ENCODE results near the gene CADM3.

CADM3 gene

GRCh38 chr1:159171254-159171687, at the start of gene CADM3:
Gene CADM3 (plus strand): TSS chr1:159171615. CDS start chr1:159171766, 151 bp downstream.
- no peak for DNase-seq (ENCODE audit: low read depth, low spot score)

DNA sequence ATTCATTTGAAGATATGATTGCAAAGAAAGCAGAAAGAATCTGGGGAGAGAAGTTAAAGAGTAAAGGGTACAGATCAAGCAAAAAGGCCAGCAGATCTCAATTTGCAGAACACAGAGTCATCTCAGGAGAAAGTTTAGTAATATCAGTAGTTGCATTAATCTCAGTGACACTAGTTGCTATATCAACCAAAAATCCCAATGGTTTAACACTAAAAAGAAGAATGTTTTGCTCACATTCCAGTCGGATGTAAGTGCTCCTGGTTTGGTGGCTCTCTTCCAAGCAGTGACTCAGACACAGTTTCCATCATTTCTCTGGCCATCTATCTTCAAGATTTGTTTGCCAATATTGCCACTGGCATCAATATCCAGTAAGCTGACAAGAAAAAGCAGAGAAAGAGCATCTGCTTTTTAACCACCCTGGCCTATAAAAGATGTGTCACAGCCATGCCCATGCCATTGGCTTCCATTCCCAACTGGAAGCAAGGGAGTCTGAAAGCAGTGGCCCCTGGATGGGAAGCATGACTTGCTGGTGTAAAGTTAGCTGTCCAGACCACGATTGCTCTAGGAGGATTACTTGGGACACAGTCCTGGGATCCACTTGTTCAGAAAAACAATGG, 49.3 kb upstream of the CADM3 start:
- DNase-seq (ENCODE audit: low read depth, low spot score), result no peak

GRCh38 chr1:159123587-159123986, 47.8 kb upstream of the CADM3 start:
- DNase-seq (ENCODE audit: low read depth, low spot score), result no peak

DNA sequence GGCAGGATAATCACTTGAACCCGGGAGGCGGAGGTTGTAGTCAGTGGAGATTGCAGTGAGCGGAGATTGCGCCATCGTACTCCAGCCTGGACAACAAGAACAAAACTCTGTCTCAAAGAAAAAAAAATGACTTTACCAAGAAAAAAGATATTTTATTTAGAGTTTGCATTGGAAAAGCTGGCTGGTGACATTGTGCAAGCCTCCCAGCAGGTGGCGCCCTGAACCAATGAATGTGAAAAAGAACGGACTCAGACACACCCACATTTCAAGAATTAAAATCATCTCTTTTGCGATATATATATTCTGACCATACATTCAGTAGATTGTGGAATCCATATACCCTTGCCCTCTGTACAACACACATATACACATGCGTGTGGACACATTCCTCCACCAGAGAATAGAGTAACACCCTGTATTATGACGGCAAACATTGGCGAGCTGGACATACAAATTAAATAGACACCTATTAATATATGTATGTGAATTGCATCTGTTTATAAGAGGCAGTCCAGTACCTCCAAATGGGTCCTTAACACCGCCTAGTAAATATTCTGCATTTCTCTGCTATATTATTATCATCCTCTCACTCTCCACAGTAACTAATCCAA, 39.0 kb upstream of the CADM3 start:
- DNase-seq (ENCODE audit: low read depth, low spot score), result no peak

GRCh38 chr1:159140474-159140873, 30.9 kb upstream of the CADM3 start:
- DNase-seq (ENCODE audit: low read depth, low spot score), result no peak

- no peak for DNase-seq (ENCODE audit: low read depth, low spot score)
Observed at GRCh38 chr1:159141584-159142390, 29.6 kb upstream of the CADM3 start.

- no peak for DNase-seq (ENCODE audit: low read depth, low spot score)
Observed at GRCh38 chr1:159142391-159142663, 29.1 kb upstream of the CADM3 start.

GRCh38 chr1:159142726-159143510, 28.5 kb upstream of the CADM3 start:
- no peak for DNase-seq (ENCODE audit: low read depth, low spot score)

DNA sequence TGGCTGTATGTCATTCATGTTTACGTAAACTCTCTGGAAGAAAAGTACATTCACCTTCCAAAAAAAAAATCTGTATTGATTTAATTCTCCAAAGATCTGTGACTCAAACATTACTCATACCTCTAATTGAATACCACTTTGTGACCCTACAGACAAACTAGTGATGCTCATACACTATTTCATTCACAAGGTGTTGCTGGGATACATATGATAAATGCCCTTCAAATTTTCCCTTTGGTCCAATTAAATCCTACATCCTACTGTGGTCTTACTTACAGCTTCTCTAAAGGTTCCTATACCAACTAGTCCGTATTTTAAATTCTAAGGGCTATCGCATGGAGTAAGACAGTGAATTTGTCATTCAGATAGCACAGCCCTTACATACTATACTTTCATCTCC, 26.8 kb upstream of the CADM3 start:
- no peak for DNase-seq (ENCODE audit: low read depth, low spot score)

- DNase-seq (ENCODE audit: low read depth, low spot score), result no peak
Observed at GRCh38 chr1:159146980-159147379, 24.4 kb upstream of the CADM3 start.

DNA sequence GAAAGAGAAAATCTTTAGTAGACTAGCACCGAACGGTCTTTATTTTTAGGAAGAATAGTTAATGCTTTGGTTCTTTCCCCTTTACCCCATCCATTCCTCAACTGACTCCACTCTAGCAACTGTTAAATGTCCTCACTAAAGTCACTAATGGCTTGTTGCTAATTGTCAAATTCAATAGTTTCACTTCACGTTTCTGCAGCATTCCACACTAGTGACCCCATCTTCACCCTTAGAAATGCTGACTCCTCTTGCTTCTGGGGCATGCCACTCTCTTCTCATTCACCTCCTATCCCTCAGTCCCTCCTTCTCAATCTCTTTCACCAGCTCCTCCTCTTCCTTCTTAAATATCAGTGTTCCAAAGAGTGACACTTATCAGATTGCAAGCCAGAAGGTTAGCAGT, 19.4 kb upstream of the CADM3 start:
- no peak for DNase-seq (ENCODE audit: low read depth, low spot score)

DNA sequence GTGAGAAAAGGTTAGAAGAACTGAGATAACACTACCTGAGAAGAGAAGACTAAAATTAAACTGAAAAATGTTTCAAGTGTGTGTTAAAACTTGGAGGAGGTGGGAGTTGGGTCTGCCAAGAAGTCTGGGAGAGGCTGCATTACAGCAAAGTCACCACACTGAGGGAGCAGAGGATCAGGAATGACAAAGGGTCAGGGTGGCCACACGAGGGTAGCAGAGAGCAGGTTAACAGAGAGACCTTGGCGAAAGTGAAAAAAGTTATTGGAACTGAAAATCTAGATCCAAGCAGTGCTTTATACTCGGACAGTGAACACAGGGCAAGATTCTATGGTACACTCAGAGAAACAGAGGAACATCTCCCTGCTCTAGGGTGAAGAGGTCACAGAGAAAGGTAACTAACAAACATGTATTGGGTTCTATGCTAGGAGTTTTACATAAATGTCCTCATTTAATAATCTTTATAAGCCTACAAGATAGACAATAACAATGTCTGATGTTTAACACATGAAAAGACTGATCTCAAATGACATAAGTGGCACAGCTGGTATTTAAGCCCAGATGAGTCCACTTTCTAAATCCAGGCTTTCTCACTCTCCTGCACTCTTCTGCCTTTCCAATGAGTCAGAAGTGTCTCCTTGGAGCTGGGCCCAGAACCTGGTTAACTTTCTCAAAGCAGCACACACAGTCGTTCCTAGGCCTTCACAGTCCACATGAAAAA, 10.3 kb upstream of the CADM3 start:
- no peak for DNase-seq (ENCODE audit: low read depth, low spot score)

DNA sequence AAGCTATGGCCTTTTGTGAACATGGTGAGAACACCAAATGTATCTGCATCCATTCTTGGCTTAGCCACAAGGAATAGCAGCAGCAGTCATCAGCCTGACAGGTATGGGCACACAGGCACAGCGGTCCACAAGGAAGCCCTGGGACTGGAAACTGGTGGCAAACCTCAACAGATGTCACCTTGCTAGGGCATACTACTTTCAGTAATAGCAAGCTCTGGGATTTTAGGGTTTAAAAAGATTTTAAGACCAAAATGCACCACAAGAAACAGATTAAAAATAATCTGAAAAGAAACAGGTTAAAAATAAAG, 9.7 kb upstream of the CADM3 start:
- no peak for DNase-seq (ENCODE audit: low read depth, low spot score)

- DNase-seq (ENCODE audit: low read depth, low spot score), result no peak
Observed at GRCh38 chr1:159162516-159163265, 8.7 kb upstream of the CADM3 start.

- DNase-seq (ENCODE audit: low read depth, low spot score), result no peak
Observed at GRCh38 chr1:159163614-159164228, 7.7 kb upstream of the CADM3 start.

- no peak for DNase-seq (ENCODE audit: low read depth, low spot score)
Observed at GRCh38 chr1:159168043-159168442, 3.4 kb upstream of the CADM3 start.

DNA sequence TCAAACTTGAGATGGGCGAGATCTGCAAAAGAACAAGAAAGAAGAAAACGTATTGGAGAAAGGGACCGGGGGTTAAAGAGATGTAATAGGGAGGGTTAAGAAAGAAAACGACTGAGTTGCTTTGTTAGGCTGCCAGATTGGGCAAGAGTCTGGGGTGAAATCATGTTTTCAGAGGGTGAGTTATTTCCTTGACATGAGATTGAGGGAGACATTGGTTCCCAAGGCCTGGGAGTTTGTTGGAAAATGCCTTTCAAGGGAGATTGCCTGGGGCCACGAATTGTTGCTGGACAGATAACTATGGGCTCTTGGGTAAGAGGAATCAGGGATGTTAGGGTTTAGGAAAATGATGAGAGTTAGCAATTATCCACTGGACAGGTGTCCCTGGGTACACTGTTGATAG, 776 bp upstream of the CADM3 start:
- DNase-seq (ENCODE audit: low read depth, low spot score), result no peak

GRCh38 chr1:159171688-159172501, 480 bp downstream of the CADM3 start:
- no peak for DNase-seq (ENCODE audit: low read depth, low spot score)

- peak; percentile 70 for DNase-seq (ENCODE audit: low read depth, low spot score)
Observed at GRCh38 chr1:159172614-159173291, 1.3 kb downstream of the CADM3 start.

Data from iPS DF 19.7 (cell line).